Measurements from ENCODE around the gene ACTN4. TPM values are rescaled to one million over a fixed set of nuclear protein-coding genes. Genes with fewer than 3 reads are reported as not detected.
"Not testable (repeated sequence)": the region's sequence is repeated elsewhere in the genome, so short reads cannot be mapped to it uniquely, and the experiment has no call there.

ACTN4 gene
- total RNA-seq, 1 donor from 2014 or later: 656 TPM

DNA sequence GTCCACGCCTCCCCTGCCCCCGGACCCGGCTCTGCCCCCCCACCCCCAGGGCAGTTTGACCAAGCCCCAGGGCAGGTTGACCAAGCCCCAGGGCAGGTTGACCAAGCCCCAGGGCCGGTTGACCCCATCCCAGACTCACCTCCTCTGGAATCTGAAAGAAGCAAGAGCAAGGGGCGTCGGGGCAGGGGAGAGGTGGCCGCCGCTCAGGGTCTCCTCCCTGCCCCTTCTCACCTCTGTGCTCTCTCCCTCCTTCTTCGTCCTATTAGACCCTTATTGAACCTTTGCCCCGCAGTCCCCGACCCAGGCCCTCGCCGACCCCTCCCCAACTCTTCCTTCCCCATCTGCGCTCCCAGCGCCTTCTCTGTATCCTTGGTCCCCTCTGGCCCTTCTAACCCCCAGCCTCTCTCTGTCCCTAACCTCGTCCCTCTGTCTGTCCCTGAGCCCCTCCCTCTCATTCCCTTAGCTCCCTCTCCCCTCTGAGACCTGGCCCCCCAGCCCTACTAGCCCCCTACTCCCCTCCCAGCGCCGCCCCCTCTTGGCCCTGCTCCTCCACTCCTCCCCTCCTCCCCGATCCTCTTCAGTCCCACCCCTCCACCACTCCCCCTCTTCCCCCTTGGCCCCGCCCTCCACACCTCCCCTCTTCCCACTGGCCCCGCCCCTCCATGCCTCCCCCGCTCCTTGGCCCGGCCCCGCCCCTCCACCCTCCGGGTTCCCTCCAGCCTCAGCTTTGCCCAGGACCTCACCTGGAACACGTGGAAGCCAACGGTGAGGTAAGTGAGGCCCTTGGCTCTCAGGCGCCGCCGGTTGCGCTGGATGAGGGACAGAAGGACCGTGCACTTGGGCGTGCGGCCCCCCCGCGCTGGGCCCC, 89.2 kb downstream of the ACTN4 start:
- DNase-seq (ENCODE audit: low spot score): peak; percentile 83

DNA sequence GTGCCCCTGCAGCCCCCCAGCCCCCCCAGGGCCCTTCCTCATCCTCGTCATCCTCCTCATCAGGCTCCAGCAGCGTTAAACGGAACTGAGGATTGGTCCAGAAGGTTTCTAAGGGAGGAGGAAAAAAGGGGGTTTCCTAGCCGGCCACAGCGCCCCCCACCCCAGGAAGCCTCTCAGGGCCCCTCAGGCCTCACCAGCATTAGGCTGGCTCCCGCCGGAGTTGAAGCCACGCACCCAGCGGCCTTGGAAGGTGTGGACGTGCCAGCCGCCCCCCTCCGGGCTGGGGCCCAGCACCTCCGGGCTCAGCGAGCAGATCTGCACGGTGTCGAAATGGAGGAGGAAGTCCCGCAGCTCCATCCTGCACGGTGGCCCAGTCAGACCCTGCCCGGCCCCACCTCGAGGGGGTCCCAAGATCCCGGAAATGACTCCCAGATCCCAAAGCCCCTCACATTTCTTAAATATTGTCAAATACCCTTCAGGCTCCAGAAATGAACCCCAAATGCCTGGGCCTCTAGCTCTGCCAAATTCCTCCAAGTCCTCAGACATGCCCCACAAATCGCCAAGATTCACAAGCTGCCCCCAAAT, 89.9 kb downstream of the ACTN4 start:
- no peak for DNase-seq (ENCODE audit: low spot score)

DNA sequence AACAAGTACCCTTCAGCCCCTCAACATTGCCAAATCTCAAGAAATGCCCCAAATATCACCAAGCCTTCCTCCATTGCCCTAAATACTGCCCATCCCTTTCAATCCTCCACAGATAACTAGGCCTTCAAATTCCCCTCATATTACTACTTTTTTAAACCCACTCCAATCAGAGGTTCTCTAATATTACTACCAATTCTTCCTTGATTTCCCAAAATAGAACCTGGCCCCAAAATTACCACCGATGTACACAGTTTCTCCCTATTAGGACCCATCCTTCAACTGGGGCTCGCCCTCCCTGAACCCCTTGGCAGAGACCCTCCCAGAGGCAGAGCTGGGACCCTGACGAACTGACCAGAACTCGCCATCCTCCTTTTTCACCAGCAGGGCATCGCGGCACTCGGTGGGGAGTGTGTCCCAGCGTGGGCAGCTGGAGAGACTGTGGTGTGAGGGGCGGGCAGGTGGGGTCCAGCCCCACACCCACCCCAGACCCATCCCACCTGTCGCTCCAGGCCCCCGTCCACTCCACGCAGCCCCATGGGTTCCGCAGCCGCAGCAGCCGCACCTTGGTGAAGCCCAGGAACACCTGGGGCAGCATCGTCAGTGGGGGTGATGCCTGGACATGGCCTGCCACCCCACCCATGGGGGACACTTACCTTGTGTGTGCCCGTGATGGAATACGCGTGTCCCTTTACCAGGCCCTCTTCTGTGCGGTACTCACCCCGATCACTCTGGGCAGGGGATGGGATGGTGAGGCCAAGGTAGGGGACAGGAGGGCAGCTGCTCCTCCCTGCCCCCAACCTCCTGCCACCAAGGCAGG, 90.7 kb downstream of the ACTN4 start:
- no peak for DNase-seq (ENCODE audit: low spot score)

DNA sequence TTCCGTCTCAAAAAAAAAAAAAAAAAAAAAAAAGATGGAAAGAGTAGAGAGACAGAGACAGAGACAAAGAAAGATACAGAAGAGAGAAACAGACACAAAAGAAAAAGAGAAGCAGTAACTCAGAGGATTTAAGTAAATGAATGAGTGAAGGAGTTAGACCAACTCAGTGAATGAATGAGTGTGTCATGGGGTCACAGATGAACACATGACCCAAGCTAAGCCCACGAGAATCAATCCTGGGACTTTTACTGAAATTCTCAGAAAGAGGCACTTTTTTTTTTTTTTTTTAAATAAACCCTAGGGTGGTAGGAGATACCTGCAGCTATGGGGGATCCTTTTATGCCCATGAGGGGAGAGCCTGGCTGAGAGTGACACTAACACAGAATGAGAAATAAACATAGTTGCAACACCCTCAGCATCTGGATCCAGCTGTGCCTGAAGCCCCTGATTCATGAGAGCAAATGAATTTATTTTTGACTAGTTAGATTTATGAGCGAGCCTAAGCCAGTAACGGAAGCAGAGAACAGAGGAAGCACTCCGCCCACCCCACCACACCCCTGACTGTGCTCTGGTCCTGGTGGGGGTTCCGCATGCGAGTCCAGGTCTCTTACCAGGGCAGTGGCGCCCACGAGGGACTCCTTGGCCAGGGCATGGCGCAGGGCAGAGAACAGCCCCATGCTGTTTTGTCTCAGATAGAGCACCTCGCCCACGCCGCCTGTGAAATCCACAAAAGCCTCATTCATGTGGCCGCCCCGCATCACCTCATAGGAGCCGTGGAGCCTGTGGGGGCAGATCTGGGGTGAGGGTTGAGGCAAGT, 92.2 kb downstream of the ACTN4 start:
- no peak for DNase-seq (ENCODE audit: low spot score)

DNA sequence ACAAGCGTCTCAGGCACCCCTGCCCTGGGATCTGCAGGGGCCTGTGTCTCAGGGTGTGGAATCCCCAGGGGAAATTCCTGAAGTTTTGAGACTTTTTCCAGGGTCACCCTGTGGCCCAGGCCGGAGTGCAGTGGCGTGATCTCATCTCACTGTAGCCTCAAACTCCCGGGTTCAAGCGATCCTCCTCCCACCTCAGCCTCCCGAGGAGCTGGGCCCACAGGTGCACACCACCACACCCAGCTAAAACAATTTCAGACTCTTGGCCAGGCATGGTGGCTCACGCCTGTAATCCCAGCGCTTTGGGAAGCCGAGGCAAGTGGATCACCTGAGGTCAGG, 92.8 kb downstream of the ACTN4 start:
- DNase-seq (ENCODE audit: low spot score): no peak

DNA sequence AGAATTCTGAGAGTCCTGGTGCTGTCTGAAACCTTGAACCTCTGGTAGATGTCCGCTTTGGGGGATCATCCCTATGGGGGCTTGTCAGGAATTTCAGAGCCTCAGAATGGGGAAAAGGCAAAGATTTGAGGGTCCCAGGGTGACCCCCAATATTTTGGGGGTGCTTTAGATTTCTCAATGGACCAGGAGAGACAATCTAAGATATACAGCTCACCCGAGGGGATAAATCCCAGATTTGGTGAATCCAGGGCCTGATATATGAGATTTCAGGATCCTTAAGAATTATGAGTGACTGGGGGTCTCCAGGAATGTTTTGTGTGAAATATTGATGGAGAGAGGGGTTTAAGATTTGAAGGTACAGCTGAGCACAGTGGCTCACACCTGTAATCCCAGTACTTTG, 93.5 kb downstream of the ACTN4 start:
- no peak for DNase-seq (ENCODE audit: low spot score)

DNA sequence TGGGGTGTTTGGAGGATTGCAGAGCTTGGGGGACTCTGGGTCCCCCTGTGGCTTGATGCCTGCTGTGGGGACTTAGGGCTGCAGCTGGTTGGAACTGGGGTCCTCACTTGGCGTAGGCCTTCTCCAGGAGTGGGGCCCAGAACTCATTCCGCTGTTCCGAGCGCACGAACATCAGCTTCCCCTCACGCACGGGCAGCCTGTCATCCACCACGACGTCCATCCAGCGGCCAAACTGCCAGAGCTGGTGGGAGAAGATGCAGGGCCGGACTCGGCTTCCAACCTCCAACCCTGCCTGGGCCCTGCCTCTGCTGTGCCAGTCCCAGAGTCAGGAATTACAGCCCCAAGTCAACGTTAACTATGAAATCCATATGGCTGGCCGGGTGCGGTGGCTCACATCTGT, 94.2 kb downstream of the ACTN4 start:
- no peak for DNase-seq (ENCODE audit: low spot score)

DNA sequence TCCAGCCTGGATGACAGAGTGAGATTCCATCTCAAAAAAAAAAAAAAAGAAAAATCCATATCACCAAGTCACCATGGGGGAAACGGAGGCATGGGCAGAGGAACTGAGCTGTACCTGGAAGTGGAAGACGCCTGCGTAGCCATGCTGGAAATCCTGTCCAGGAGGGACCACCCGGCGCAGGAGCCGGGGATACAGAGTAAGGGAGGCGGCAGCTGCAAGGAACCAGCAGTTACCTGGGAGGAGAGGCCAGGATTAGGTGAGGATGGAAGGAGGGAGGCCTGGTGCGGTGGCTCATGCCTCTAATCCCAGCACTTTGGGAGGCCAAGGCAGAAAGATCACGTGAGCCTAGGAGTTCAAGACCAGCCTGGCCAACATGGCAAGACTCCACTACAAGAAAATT, 94.8 kb downstream of the ACTN4 start:
- DNase-seq (ENCODE audit: low spot score): no peak

DNA sequence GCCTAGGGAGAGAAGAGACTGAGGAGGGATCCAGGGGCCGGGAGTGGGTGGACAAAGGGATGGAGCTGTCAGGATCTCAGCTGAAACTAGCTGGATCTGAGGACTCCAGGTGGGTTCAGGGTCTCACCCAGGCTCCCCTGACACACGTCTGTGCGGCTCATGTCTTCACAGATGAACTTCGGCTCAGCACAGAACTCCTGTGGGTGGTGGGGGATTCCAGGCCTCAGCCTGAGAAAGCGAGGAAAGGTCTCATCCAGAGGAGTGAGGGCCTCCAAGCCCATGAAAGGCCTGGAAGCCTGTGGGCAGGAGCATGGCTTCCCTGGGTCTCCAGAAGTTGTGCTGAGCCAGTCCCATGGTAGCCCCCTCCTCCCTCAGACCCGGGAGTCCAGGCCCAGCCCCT, 95.5 kb downstream of the ACTN4 start:
- no peak for DNase-seq (ENCODE audit: low spot score)

DNA sequence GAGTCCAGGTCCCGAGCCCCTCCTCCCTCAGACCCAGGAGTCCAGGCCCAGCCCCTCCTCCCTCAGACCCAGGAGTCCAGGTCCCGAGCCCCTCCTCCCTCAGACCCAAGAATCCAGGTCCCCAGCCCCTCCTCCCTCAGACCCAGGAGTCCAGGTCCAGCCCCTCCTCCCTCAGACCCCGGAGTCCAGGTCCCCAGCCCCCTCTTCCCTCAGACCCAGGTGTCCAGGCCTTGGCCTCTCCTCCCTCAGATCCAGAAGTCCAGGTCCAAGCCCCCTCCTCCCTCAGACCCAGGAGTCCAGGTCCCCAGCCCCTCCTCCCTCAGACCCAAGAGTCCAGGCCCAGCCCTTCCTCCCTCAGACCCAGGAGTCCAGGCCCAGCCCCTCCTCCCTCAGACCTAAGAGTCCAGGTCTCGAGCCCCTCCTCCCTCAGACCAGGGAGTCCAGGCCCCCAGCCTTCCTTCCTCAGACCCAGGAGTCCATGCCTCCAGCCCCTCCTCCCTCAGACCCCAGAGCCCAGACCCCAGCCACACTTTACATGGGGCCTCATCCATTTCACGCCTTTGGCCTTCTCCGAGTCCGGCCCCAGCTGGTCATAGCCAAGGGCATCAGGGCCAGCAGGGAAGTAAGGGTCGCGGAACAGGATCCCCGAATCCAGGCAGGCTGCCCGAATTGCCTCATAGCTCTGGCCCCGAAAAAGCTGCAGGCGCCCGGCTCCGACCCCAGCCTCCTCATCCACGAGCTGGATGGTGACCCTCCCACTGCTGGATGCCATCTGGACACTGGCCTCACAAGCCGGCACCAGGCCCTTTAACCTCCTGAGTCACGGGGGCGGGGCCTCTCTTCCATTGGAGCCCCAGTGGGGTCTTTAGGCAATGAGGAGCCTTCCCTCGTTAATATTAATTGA, 96.2 kb downstream of the ACTN4 start:
- no peak for DNase-seq (ENCODE audit: low spot score)

DNA sequence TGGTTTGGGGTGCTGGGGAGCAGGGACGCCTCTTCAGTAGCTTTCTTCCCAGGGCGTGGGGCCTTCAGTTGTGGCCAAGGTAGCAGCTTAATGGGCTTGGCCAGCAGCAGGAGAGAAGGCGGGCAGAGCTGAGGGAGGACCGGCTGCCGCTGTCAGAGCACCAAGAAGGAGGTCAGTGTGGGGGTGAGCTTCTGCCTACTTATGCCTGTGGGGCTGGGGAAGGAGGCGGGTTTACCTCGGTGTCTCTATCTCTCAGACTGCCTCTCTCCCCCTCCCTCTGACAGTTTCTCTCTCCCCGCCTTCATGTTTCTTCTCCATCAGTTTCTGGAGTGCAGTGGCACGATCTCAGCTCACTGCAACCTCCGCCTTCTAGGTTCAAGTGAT, 96.8 kb downstream of the ACTN4 start, which contains the start of gene CAPN12:
TSS of gene CAPN12 (minus strand) at position 177 of the 384 bp plus-strand sequence. CDS start 309 bp downstream, outside the sequence.
- no peak for DNase-seq (ENCODE audit: low spot score)

DNA sequence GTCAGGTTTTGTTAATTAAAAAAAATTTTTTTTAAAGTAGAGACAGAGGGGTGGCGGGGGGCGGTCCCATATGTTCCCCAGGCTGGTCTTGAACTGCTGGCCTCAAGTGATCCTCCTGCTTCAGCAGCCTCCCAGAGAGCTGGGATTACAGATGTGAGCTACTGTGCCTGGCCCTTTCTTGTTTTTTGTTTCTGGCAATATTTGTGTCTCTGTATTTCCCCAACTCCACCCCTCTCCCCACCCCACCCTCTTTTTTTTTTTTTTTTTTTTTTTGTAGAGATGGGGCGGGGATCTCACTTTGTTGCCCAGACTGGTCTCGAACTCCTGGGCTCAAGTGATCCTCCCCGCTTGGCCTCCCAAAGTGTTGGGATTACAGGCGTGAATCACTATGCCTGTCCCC, 97.4 kb downstream of the ACTN4 start:
- no peak for DNase-seq (ENCODE audit: low spot score)

DNA sequence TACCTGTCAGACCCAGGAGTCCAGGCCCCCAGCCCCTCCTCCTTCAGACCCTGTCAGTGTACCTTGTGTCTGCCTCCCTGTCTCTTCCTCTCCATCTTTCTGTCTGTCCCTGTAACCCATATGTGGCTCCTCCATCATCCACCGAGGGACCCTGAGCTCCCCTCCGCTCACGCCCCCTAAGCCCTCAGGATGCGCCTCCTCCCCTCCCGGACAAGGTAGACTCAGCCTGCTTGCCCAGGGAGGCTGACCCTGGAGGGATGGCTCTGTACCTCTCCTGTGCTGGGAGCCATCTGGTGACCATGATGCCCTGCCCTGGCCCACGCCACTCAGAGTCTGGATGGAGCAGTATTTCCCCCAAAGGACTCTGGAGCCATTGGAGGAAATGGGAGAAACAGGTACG, 97.9 kb downstream of the ACTN4 start:
- no peak for DNase-seq (ENCODE audit: low spot score)

DNA sequence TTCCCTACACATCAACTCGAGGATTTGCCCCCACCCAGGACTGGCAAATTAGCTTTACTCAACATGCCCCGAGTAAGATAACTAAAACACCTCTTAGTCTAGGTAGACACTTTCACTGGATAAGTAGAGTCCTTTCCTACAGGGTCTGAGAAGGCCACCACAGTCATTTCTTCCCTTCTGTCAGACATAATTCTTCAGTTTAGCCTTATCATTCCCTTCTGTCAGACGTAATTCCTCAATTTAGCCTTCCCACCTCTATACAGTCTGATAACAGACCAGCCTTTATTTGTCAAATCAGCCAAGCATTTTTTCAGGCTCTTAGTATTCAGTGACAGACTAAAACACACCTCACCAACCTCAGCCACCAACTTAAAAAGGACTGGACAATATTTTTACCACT, 106.3 kb downstream of the ACTN4 start:
- not testable (repeated sequence) for DNase-seq (ENCODE audit: low spot score)

DNA sequence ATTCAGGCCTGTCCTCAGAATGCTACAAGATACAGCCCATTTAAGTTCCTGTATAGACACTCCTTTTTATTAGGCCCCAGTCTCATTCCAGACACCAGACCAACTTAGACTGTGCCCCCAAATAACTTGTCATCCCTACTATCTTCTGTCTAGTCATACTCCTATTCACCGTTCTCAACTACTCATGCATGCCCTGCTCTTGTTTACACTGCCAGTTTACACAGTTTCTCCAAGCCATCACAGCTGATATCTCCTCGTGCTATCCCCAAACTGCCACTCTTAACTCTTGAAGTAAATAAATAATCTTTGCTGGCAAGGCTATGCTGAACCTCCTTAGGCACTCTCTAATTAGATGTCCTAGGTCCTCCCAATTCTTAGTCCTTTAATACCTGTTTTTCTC, 106.7 kb downstream of the ACTN4 start:
- not testable (repeated sequence) for DNase-seq (ENCODE audit: low spot score)

DNA sequence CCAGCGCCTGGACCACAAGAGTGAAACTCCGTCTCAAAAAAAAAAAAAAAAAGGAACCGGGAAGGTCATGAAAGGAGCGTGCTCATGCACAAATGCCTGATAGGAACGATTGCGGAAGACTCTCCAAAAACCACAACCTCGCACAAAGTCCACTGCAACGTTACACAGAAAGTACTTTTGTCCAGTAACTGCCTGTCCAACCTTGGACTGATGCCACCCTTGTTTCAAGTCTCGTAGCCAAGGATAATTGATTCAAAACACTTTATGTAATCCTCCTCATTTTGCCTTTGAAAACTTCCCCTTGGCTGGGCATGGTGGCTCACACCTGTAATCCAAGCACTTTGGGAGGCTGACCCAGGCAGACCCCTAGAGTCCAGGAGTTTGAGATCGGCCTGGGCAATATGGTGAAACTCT, 112.1 kb downstream of the ACTN4 start:
- DNase-seq (ENCODE audit: low spot score): no peak

DNA sequence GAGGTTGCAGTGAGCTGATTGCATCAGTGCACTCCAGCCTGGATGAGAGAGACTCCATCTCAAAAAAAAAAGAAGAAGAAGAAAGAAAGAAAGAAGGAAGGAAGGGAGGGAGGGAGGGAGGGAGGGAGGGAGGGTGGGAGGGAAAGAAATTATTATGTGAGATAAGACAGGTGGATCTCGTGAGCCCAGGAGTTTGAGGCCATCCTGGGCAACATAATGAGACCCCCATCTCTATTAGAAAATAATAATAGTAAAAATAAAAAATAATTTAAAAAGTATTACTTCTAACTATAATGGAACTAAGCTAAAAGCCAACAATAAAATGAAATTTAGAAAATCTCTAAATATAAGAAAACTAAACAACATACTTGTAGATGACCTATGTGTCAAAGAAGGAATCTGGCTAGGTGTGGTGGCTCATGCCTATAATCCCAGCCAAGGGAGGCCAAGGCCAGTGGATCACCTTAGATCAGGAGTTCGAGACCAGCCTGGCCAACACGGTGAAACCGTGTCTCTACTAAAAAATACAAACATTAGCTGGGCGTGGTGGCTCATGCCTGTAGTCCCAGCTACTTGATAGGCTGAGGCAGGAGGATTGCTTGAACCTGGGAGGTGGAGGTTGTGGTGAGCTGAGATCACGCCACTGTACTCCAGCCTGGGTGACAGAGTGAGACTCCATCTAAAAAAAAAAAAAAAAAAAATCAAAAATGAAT, 113.5 kb downstream of the ACTN4 start:
- DNase-seq (ENCODE audit: low spot score): not testable (repeated sequence)

DNA sequence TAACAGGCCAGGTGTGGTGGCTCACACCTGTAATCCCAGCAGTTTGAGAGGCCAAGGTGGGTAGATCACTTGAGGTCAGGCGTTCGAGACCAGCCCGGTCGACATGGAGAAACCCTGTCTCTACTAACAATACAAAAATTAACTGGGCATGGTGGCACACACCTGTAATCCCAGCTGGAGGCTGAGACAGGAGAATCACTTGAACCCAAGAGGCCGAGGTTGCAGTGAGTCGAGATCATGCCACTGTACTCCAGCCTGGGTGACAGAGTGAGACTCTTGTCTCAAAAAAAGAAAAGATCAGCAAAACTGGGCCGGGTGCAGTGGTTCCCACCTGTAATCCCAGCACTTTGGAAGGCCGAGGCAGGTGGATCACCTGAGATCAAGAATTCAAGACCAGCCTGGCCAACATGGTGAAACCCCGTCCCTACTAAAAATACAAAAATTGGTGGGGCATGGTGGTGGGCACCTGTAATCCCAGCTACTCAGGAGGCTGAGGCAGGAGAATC, 114.5 kb downstream of the ACTN4 start:
- DNase-seq (ENCODE audit: low spot score): not testable (repeated sequence)

DNA sequence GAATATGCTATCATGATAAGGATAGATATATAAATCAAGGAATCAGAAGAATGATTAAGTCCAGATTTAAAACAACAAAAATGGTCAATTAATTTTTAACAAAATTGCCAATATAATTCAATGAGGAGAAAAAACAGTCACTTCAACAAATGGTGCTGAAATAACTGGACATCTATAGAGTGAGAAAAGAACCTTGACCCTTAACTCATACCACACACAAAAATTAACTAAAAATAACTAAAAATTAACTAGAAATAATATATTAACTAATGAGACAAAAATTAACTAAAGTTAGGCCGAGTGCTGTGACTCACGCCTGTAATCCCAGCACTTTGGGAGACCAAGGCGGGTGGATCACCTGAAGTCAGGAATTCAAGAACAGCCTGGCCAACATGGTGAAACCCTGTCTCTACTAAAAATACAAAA, 116.4 kb downstream of the ACTN4 start:
- DNase-seq (ENCODE audit: low spot score): no peak

DNA sequence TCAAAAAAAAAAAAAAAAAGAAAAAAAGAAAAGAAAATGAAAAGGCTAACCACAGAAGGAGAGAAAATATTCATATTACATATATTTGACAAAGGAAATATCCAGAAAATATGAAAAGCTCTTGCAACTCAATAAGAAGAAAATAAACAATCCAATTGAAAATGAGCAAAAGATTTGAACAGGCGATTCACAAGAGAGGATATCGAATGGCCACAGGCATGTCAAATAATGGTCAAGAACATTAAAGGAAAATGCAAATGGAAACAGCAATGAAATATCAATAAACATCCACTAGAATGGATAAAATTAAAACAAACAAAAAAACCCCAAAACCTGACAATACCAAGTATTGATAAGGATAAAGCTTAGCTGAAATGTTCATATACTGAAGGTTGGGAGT, 117.8 kb downstream of the ACTN4 start:
- no peak for DNase-seq (ENCODE audit: low spot score)
